HG02610 (cell line): ENCODE data around the gene CCDC191.

ENCODE experiments used
- ATAC-seq: cut with Tn5 transposase; IDR thresholded peaks from one replicate; pipeline ENCODE4 v1.9.1; 2021; ENCODE audit warnings: mild to moderate bottlenecking, moderate library complexity; ENCODE audit not compliant: unreplicated experiment

Gene CCDC191, protein sequence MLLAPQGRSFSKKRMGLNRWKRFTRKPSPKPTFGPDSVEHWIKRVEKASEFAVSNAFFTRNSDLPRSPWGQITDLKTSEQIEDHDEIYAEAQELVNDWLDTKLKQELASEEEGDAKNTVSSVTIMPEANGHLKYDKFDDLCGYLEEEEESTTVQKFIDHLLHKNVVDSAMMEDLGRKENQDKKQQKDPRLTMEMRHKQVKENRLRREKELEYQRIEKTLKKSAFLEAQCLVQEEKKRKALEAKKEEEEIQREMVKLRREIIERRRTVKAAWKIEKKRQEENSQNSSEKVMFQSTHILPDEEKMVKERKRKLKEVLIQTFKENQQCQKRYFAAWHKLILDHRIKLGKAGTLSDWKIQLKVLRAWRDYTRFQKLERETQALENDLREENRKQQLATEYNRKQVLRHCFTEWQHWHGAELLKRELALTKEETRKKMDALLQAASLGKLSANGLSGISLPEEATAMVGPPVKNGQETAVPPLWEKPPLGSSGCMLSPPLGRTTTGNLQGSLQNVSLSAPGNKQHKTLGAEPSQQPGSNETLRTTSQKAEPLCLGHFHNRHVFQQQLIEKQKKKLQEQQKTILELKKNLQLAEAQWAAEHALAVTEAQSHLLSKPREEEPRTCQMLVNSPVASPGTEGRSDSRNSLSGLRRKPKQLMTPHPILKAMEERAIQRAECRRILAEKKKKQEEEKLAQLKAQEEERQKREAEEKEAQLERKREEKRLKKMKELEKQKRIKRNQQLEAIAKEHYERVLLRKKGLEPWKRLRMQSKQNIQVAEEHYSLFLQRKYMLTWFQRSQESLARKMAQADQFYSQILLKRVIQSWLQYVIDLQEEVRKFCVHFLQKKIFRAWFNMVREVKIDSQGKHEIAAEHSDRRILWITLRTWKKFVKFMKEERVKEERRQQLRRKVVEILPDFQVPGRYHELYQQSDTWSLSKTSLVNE

DNA sequence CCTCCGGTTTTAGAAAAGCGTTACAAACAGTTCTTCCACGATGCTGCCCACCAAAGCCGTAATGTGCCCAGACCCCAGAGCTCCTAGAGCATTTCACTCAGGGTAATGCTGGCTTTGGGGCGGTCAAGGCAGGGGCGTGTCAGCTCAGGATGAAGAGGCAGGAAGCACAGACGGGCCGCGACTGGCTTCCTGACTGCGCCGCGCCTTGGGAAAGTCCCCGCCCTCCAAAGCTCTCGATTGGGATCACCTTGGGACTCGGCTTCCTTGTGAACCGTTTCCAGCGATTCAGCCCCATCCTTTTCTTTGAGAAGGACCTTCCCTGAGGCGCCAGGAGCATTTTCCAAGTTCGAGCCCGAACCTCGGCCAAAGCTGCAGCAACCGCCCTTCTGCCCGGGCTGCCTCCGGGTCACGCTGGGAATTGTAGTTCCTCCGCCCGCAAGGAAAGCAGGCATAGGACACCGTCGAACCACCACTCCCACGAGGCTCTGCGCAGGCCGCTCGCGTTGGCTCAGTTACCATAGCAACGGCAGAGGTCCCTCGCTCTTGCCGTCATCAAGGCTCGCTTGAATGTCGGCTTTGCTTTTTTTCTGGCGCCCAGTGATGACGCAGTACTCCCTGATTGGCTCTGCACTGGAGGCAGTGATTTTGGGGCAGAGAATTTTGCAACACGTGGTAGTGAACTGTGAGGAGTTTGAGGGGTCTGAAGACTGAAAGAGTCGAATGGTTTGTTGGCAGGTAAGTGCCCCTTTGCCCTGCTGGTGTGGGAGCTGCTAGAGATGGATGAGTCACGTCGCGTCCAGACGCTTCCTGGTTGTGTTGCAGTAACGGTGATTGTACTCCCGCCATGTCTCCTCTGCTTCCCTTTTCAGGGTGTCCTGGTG is at the start of gene CCDC191, which contains the start of gene QTRT2:
CCDC191 (minus strand) TSS at position 397 of the 881 bp plus-strand sequence; CDS start at position 337, 60 bp downstream.
QTRT2 (plus strand) TSS at position 608 of the 881 bp plus-strand sequence. CDS start 8,521 bp downstream, outside the sequence.
- peak; percentile 98 for ATAC-seq

DNA sequence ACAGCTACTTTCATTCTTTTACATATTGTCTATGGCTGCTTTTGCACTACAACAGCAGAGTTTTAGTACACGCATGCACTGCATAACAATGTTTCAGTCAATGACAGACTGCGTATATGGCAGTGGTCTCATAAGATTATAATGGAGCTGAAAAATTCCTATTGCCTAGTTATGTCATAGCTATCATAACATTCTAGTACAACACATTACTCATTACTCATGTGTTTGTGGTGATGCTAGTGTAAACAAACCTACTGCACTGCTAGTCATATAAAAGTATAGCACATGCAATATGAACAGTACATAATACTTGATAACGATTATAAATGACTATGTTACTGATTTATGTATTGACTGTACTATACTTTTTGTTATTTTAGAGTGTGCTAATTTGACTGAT is 48.1 kb upstream of the CCDC191 start:
- ATAC-seq = no peak

- ATAC-seq = no peak
Observed at GRCh38 chr3:114103858-114104257, 47.5 kb upstream of the CCDC191 start.

DNA sequence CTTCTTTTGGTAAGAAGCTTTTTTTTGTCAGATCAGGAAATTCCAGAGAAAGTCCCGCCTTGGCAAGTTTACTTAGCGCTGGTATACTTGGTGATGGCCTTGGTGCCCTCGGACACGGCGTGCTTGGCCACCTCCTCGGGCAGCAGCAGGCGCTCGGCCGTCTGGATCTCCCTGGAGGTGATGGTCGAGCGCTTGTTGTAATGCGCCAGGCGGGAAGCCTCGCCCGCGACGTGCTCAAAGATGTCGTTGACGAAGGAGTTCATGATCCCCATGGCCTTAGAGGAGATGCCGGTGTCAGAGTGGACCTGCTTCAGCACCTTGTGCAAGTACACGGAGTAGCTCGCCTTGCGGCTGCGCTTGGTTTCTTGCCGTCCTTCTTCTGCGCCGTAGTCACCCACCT is 46.9 kb upstream of the CCDC191 start:
- no peak for ATAC-seq

DNA sequence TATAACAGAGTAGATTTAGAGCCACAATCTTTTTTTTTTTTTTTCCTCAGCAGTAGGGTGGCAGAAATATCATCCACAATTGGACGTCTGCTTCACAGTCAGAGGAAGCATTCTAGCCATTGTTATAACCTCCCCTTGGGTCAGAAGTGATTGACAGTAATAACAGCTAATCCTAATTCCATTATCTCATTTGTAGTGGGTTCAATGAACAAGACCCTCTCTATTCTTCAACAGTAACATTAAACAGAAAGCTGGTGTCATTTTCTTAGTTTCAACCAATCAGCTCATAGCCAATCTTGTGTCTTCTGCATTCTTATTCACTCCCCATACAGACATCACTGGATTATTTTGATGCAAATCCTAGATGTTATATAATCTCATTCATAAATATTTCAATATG is 44.8 kb upstream of the CCDC191 start:
- no peak for ATAC-seq

DNA sequence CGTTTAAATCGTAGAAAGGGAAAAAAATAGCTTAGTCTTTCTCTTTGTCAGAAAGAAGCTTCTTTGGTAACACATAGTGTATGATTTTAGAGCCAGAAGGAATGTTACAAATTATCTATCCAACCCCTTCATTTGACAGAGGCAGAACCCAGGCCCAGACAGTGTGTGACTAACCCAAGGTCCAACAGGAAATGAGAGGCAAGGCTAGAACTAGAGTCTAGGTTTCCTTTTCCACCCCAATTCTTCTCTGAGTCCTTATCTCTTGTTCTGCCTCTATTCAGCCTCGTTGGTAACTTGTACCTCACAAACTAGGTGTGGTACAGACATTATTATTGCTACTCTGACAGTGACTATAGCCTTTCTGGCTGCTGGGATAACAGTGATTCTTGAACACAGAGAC is 39.5 kb upstream of the CCDC191 start:
- ATAC-seq = no peak

DNA sequence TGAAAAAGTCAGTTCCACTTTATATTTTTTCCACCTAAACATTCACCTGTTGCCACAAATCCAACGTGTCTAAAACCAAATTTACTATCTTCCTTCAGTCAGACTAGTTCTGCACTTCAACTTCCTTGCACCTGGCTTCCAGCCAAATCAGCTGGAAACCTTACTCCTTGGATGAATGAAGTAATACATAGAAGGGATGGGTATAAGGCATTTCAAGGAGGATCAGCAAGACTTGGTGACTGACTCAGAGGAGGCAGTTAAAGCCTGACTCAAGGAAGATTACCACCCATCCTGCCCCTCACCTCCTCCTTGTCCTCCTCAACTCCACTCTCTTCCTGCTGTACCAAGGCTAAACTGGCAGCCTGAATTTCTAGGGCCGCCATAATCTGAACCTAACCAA is 37.3 kb upstream of the CCDC191 start:
- ATAC-seq = no peak

DNA sequence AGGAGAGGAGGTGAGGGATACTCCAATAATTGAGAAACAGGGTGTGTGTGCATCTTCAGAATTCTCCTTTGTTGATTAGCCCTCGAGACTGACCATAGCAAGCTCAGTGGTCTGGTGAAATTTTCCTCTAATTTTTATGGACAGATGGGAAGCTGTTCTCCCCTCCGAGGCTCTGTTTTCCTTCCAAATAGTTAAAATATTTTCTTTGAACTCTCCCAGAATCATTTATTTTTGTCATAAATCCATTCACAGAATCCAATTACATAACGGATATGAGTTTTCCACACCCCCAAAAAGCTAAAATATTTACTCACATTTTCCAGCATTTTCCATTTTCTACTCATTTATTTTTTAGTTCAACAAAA is 36.7 kb upstream of the CCDC191 start:
- no peak for ATAC-seq

DNA sequence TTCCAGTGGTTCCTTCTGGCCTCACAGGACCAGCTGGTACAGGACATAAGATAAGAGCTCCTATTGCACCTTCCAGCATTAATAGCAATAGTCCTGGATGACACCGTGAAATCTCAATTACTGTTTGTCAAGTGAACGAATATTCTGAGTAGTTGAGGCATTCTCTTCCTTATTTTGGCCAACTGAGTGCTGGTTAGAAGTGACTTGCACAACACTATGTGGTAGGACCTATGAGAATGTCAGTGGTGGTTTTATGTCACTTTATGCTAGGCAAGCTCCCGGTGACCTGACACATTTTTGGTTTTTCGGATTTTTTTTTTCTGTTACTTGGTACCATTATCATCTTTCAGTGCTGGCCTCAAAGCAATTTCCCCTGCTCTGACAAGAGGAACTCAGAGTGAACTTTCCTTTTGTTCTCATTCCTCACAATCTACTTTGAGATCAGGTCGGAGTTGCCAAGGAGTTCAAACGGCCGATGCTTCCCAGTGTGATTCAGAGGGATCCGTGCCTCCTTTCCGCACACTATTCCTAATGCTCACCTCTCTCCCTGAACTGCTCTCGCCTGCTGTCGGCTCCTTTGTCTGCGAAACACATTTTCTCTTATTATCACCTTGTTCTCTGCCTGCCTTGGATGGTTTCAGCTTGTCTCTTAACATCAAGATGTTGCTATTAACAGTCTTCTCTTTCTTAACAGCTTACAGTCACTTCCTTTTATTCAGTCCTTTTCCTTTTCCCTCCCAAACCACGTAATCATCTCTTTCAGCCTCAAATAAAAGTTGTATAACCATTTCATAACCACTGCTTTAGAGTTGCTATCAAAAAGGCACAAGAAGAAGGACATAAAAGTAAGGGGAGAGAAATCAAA is 36.1 kb upstream of the CCDC191 start:
- ATAC-seq = no peak

- ATAC-seq = no peak
Observed at GRCh38 chr3:114089675-114090074, 33.3 kb upstream of the CCDC191 start.

GRCh38 chr3:114086356-114086755 is 30.0 kb upstream of the CCDC191 start:
- ATAC-seq = no peak

GRCh38 chr3:114083112-114083511 is 26.8 kb upstream of the CCDC191 start:
- no peak for ATAC-seq

- no peak for ATAC-seq
Observed at GRCh38 chr3:114081037-114081436, 24.7 kb upstream of the CCDC191 start.

- ATAC-seq = no peak
Observed at GRCh38 chr3:114080201-114080600, 23.9 kb upstream of the CCDC191 start.

DNA sequence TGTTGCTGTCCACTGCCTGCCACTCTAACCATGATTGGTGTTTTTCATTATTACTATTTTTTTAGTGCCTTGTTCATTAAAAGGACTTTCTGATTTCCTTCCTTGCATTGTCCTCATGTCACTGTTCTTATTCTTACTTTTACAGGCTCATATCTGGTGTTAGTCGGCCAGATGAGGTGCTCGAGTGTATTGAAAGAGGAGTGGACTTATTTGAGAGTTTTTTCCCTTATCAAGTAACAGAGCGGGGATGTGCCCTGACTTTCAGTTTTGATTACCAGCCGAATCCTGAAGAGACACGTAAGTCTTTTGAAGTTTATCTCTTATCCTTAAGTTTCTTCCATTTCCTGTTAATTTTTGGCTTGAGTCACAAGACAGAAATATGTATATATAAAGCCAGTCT is 23.4 kb upstream of the CCDC191 start:
- ATAC-seq = no peak

GRCh38 chr3:114078126-114078525 is 21.8 kb upstream of the CCDC191 start:
- no peak for ATAC-seq

GRCh38 chr3:114076711-114077110 is 20.4 kb upstream of the CCDC191 start:
- ATAC-seq = no peak

- ATAC-seq = no peak
Observed at GRCh38 chr3:114071786-114072185, 15.5 kb upstream of the CCDC191 start.

GRCh38 chr3:114068336-114068735 is 12.0 kb upstream of the CCDC191 start:
- no peak for ATAC-seq

DNA sequence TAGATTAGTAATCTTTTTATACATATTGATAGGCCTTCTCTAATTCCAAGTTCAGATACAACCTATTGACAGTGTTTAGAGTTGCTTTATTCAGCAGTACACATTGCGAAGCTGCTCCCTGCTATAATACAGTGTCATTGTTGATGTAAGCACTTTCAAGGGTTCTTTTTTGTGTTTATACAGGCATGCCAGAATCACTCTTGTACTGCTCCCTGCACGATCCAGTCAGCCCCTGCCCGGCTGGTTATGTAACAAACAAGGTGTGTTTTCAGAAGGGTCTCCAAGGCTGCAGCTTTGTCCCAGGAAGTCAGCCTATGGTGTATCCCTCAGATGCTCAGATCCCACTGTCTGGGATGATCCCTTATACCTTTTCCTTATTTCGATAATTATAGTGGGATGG is 11.5 kb upstream of the CCDC191 start:
- ATAC-seq = no peak
